Amniotic epithelial cell (primary cell): ENCODE measurements around the gene CEP250.
"Not testable (repeated sequence)": the region's sequence is repeated elsewhere in the genome, so short reads cannot be mapped to it uniquely, and the experiment has no call there.

Experiments used
- DNase-seq: peaks from one replicate; pipeline ENCODE4 v3.0.0-alpha.2; 2010; ENCODE audit warnings: low read depth

The CEP250 gene

GRCh38 chr20:35457539-35457938 is 2.1 kb downstream of the CEP250 start:
- DNase-seq, result not testable (repeated sequence)

- no peak for DNase-seq
Measured at GRCh38 chr20:35458388-35458787, 3.0 kb downstream of the CEP250 start.

GRCh38 chr20:35461620-35462019 is 6.2 kb downstream of the CEP250 start:
- DNase-seq, result no peak

GRCh38 chr20:35462351-35462750 is 7.0 kb downstream of the CEP250 start:
- no peak for DNase-seq

- DNase-seq, result peak; percentile 71
Measured at GRCh38 chr20:35463455-35464300, 8.3 kb downstream of the CEP250 start.

- no peak for DNase-seq
Measured at GRCh38 chr20:35465976-35466375, 10.6 kb downstream of the CEP250 start.

GRCh38 chr20:35466856-35467255 is 11.5 kb downstream of the CEP250 start:
- DNase-seq, result no peak

GRCh38 chr20:35467339-35468224 is 12.2 kb downstream of the CEP250 start:
- DNase-seq, result peak; percentile 65

- peak; percentile 18 for DNase-seq
Measured at GRCh38 chr20:35468671-35469334, 13.4 kb downstream of the CEP250 start.

GRCh38 chr20:35472209-35472608 is 16.8 kb downstream of the CEP250 start:
- no peak for DNase-seq

- DNase-seq, result no peak
Measured at GRCh38 chr20:35473684-35474083, 18.3 kb downstream of the CEP250 start.

GRCh38 chr20:35474303-35474871 is 19.0 kb downstream of the CEP250 start:
- no peak for DNase-seq

- DNase-seq, result no peak
Measured at GRCh38 chr20:35476288-35476687, 20.9 kb downstream of the CEP250 start.

- DNase-seq, result peak; percentile 19
Measured at GRCh38 chr20:35478804-35479472, 23.5 kb downstream of the CEP250 start.

- DNase-seq, result no peak
Measured at GRCh38 chr20:35479798-35480197, 24.4 kb downstream of the CEP250 start.

GRCh38 chr20:35487479-35487878 is 32.1 kb downstream of the CEP250 start:
- no peak for DNase-seq

GRCh38 chr20:35489717-35490116 is 34.3 kb downstream of the CEP250 start:
- no peak for DNase-seq

GRCh38 chr20:35490736-35491181 is 35.4 kb downstream of the CEP250 start:
- no peak for DNase-seq

- DNase-seq, result peak; percentile 88
Measured at GRCh38 chr20:35491823-35492222, 36.4 kb downstream of the CEP250 start.

- DNase-seq, result no peak
Measured at GRCh38 chr20:35492352-35492751, 37.0 kb downstream of the CEP250 start.

- DNase-seq, result no peak
Measured at GRCh38 chr20:35496481-35496880, 41.1 kb downstream of the CEP250 start.
